Myocyte (in vitro differentiated cells): ENCODE data around the gene ACOX3. TPM values are rescaled to one million over a fixed set of nuclear protein-coding genes. Genes with fewer than 3 reads are reported as not detected.
"Not testable (repeated sequence)": the region's sequence is repeated elsewhere in the genome, so short reads cannot be mapped to it uniquely, and the experiment has no call there.

Experiments used
- DNase-seq: peaks from one replicate; pipeline ENCODE4 v3.0.0-alpha.2; 2012; ENCODE audit warnings: low read depth
- total RNA-seq: library from RNA; depleted of rRNA; stranded (reverse); fragments of >200 nt; gene quantifications from 2 replicates; pipeline ENCODE4 v1.2.3, GENCODE V29; 2014

The ACOX3 gene
- total RNA-seq, 1 donor from 2014 or later, result 24.7 TPM

DNA sequence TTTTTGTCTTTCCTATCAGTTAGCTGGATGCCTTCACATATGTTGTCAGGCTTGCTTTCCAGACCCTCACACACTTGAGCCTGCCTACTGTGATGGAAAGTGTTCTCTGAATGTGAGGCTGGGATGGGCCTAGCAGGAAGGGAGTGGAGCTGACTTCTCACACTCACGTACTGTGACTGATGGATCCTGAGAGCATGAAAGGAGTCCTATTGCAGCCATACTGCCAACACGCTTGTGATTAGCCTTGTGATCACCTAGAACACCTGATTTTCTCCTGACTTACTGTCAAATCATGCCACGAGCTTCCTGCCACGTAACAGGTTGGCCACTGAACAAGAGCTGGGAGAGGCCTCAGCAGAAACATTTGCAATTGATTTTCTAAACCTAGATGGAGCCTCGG is 49.9 kb downstream of the ACOX3 start:
- no peak for DNase-seq

DNA sequence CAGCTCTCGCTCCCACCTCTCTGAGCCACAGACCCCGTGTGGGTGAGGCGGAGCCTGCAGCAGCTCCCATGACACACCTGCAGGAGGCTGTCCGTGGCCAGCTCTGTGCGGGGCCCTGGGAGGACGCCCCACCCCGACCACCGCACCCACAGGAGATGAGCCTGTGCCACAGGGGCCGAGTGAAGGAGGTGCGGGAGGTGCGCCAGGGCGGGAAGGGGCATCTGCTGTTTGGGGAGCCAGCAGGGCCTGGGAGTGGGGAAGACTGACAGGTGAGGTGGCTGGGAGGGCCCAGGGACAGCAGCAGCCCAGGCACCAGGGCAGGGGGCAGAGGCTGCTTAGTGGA is 52.0 kb downstream of the ACOX3 start:
- no peak for DNase-seq

GRCh38 chr4:8387615-8388527 is 52.7 kb downstream of the ACOX3 start:
- no peak for DNase-seq

GRCh38 chr4:8387194-8387593 is 53.3 kb downstream of the ACOX3 start:
- DNase-seq, result no peak

DNA sequence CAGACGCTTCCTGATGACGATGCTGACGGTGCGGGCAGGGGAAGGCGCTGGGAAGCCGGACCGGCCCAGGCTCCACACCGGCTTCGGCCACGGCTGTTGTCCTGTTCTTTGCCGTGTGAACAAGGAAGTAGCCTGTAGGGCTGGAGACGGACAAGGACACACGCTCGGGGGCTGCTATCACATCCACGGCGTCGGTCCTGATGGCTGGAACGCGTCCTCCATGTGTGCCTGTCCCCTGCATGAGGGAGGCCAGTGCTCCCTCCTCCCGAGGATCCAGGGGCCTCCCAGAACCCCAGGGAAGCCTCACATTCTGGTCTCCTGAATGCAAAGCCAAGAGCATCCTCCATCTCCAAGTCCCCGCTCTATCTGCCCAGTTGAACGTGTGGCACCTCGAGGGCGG is 53.8 kb downstream of the ACOX3 start:
- no peak for DNase-seq

GRCh38 chr4:8386131-8386530 is 54.4 kb downstream of the ACOX3 start:
- DNase-seq, result not testable (repeated sequence)

- no peak for DNase-seq
Measured at GRCh38 chr4:8385611-8386010, 54.9 kb downstream of the ACOX3 start.

- no peak for DNase-seq
Measured at GRCh38 chr4:8385106-8385505, 55.4 kb downstream of the ACOX3 start.

- no peak for DNase-seq
Measured at GRCh38 chr4:8384397-8385060, 56.0 kb downstream of the ACOX3 start.

DNA sequence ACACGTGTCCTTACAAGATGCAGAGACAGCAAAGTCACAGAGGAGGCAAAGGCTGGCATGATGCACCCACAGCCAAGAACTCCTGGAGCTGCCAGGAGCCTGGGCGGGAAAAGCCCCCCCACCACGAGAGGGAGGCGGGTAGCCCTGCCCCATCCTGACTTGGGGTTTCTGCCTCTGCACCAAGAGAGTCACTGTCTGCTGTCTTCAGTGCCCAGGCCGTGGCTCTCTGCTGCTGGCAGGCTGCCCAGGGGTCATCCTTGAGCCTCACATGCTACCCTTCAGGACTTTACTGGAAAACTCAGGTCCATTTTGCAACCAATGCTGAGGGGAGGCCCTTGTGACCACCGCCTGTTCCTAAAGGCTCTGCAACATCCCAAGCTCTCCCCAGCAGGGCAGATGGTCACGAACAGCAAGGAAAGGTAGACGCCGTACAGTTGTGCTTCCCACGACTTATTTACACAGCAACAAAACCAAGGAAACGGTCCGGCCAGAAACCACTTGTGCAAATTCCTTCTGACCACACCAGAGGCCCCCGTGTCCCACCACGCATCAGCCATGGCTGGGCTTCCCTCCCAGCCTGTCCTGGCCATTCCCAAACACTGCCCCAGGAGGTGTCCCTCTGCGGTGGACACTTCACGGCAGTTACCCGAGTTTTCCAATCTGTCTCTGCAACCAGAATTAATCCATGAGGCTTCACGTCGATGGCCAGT is 56.9 kb downstream of the ACOX3 start:
- peak; percentile 80 for DNase-seq

DNA sequence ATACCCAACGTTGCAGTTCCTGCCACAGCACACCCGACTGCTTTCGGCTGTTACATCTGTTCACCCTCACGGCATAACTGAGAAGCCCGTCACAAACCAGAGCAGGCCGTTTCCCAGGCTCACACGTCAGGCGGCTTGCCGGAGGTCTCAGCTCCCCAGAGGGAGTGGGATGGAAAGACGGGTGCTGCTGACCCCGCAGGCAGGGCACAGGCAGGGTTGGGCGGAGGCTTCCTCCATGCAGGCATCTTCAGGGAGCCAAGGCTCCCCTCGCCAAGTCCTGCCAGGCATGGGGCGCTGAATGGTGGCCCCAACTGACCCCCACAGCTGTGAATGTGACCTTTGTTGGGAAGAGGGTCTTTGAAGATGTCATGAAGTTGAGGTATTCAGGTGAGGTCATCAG is 57.5 kb downstream of the ACOX3 start:
- DNase-seq, result no peak

DNA sequence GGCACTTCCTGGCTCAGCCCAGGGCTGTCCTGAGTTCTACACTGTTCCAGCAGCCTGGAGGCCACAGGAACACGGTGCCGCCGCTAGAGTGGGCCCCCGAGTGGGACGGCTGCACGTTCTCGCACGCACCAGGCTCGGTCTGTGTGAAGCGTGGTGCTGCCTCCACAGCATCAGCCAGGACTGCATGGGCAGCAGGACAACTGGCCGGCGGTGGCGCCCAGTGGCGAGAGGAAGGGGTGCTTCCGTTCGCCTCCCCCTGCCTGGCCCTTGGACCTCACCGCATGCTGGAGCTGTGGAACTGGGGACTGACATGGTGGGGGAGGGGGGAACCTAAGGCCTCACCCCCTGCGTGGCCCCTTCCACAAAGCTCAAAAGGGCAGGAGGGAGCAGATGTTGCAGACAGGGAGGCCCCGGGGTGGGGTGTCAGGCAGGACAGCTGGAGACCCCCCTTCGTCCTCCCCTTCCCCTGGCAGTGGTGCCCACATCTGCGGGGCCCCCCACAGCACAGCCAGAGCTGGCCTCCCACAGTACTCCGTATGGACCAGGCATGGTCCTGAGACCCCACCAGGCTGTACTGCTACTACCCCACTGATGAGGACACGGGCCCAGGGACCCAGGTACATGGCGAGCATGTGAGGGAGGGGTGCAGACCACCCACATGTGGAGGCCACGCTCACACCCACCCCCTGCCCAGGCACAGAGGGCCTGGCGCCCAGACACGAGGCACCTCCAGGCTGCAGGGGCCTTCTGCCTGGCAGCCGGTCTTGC is 58.5 kb downstream of the ACOX3 start:
- no peak for DNase-seq

- DNase-seq, result no peak
Measured at GRCh38 chr4:8380511-8381415, 59.8 kb downstream of the ACOX3 start.

GRCh38 chr4:8379771-8380170 is 60.8 kb downstream of the ACOX3 start:
- no peak for DNase-seq

GRCh38 chr4:8379281-8379680 is 61.2 kb downstream of the ACOX3 start:
- DNase-seq, result no peak

DNA sequence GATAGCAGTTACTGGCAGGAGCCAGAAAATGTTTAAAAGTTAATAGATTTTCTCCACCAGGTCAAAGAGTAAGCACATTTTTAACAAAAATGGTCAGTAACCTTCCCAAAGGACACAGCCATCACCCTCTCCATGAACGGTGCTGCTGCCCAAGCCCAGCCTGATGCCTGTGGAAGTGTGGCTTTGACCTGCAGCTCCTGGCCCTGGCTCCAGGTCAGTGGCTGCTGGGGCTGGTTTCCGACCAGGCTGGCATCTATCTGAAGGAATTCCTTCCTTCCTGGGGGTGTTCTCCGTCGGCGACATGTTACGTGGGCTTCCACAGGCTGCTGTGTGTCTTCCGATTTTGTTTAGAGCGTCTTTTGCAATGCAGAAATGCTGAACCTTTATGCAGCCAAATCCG is 61.7 kb downstream of the ACOX3 start:
- no peak for DNase-seq

DNA sequence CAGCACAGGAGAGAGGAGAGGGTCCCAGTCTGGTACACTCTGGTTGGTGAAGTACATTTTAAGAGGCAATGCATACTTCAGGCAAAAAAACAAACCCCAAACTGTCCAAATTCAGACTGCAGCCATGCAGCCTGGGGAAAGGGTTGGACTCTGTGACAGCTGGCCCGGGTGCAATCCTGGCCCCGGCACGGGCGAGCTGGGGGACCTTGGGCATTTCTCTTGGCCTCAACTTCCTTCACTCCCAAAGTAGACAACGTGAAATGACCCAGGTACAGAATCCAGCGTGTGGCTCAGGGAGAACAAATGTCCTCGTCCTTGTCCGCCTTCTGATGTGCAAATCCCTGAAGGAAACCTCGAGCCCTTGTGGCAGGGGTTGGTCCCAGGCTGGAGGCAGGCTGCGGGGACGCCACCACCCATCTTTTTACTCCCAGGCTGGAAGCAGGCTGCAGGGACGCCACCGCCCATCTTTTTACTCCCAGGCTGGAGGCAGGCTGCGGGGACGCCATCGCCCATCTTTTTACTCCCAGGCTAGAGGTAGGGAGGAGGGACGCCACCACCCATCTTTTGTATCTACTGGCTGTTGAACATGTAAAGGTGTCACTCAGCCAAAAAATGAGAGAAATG is 62.3 kb downstream of the ACOX3 start:
- no peak for DNase-seq

DNA sequence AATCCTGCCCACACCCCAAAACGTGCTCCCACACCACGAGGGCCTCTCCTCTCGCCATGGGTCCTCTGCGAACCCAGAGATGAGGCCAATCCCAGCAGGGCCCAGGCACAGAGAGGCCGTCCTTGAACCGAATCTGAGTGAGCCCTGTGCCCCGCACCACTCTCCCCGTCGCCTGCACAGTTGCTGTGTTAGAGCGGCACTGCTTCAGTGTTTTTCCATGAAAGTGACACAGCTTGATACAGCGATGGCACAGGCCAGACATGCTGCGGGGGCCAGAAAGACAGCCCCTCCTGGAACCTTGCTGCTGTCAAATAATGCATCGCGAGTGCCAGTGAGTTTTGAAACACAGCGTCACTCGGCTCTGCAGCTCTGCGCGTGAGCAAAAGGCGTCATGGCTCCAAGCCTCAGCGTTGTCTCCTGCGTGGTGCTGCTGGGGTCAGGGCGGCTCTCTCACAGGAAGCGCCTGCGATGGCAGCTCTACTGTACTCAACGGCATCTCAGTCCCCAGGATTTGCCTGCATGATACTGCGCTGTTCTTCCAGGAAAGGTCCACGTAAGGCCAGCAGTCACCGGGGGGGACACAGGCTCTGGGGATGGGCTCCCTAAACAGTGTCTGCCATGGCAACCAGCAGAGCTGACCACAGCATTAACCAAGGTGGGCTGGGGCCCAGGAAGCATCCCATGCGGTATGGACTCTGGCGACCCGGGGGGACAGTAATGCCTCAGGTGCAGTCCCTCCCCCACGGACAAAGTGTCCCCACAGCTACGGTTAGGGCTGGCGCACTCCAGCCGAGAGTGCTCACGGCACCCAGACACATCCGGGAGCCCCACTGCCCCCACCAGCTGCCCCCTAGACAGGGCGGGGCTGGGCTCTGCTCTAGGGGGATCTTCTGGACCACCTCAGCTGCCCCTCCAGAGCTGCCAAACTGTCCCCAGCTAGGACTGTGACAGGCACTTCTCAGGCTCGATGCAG is 63.1 kb downstream of the ACOX3 start:
- no peak for DNase-seq
